Activated CD4-positive, alpha-beta T cell treated with anti-CD3 and anti-CD28 coated beads, Interleukin-2, amount 50 U/mL, for 4 hours (primary cell): Measurements from ENCODE around the gene INPP4A.

ENCODE experiments used
- DNase-seq, 2 experiments: peaks; one replicate each; pipeline ENCODE4 v3.0.0-alpha.2; 2020

The INPP4A gene

GRCh38 chr2:98500561-98500960 is 55.9 kb downstream of the INPP4A start:
- DNase-seq, result no peak

- no peak for DNase-seq
Observed at GRCh38 chr2:98501223-98501622, 56.6 kb downstream of the INPP4A start.

- DNase-seq, result no peak
Observed at GRCh38 chr2:98501876-98502275, 57.2 kb downstream of the INPP4A start.

- no peak for DNase-seq
Observed at GRCh38 chr2:98502556-98503335, 58.1 kb downstream of the INPP4A start.

- DNase-seq, result no peak
Observed at GRCh38 chr2:98503481-98504105, 58.9 kb downstream of the INPP4A start.

- no peak for DNase-seq
Observed at GRCh38 chr2:98504381-98505109, 59.9 kb downstream of the INPP4A start.

- peak in 1 of 2 experiments; percentile 13 for DNase-seq
Observed at GRCh38 chr2:98505311-98505808, 60.7 kb downstream of the INPP4A start.

GRCh38 chr2:98505971-98506664 is 61.5 kb downstream of the INPP4A start:
- DNase-seq, result no peak

- DNase-seq, result no peak
Observed at GRCh38 chr2:98506881-98507280, 62.2 kb downstream of the INPP4A start.

- no peak for DNase-seq
Observed at GRCh38 chr2:98507461-98507860, 62.8 kb downstream of the INPP4A start.

- no peak for DNase-seq
Observed at GRCh38 chr2:98507891-98508708, 63.4 kb downstream of the INPP4A start.

- DNase-seq, result peak; percentile 74 to 79
Observed at GRCh38 chr2:98508709-98509066, 64.0 kb downstream of the INPP4A start.

GRCh38 chr2:98509542-98510321 is 65.1 kb downstream of the INPP4A start:
- no peak for DNase-seq

GRCh38 chr2:98510322-98510662 is 65.6 kb downstream of the INPP4A start:
- no peak for DNase-seq

GRCh38 chr2:98511981-98512380 is 67.3 kb downstream of the INPP4A start:
- DNase-seq, result no peak

- DNase-seq, result no peak
Observed at GRCh38 chr2:98512699-98513098, 68.0 kb downstream of the INPP4A start.

- no peak for DNase-seq
Observed at GRCh38 chr2:98514096-98514639, 69.5 kb downstream of the INPP4A start.

- no peak for DNase-seq
Observed at GRCh38 chr2:98514879-98515249, 70.2 kb downstream of the INPP4A start.

- no peak for DNase-seq
Observed at GRCh38 chr2:98515250-98515991, 70.8 kb downstream of the INPP4A start.

GRCh38 chr2:98516571-98516970 is 71.9 kb downstream of the INPP4A start:
- no peak for DNase-seq

GRCh38 chr2:98517636-98518035 is 73.0 kb downstream of the INPP4A start:
- DNase-seq, result no peak
